DOHH2 (cell line): ENCODE results near the gene CMSS1.

ENCODE experiments used
- EZH2phosphoT487 ChIP-seq: fragments of 200-600 bp; sonication (generic); IDR thresholded peaks from 2 replicates; pipeline ENCODE4 v1.6.1; 2017; ENCODE audit warnings: borderline replicate concordance, mild to moderate bottlenecking, antibody characterized with exemption, low read length, moderate library complexity, mixed read lengths
- TF ChIP-seq, protein P1 (sequence below): fragments of 200-600 bp; sonication (generic); IDR thresholded peaks from one replicate; pipeline ENCODE4 v1.5.1; 2014; ENCODE audit warnings: antibody characterized with exemption, mild to moderate bottlenecking, low read depth, low read length; ENCODE audit not compliant: poor library complexity, severe bottlenecking

- TF ChIP-seq, protein P1, sequence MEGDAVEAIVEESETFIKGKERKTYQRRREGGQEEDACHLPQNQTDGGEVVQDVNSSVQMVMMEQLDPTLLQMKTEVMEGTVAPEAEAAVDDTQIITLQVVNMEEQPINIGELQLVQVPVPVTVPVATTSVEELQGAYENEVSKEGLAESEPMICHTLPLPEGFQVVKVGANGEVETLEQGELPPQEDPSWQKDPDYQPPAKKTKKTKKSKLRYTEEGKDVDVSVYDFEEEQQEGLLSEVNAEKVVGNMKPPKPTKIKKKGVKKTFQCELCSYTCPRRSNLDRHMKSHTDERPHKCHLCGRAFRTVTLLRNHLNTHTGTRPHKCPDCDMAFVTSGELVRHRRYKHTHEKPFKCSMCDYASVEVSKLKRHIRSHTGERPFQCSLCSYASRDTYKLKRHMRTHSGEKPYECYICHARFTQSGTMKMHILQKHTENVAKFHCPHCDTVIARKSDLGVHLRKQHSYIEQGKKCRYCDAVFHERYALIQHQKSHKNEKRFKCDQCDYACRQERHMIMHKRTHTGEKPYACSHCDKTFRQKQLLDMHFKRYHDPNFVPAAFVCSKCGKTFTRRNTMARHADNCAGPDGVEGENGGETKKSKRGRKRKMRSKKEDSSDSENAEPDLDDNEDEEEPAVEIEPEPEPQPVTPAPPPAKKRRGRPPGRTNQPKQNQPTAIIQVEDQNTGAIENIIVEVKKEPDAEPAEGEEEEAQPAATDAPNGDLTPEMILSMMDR: no peak
- no peak for TF ChIP-seq EZH2phosphoT487
These were observed 68.2 kb downstream of the CMSS1 start for GRCh38 chr3:99885851-99886250.
